ENCODE data around the gene WFDC1.

DNA sequence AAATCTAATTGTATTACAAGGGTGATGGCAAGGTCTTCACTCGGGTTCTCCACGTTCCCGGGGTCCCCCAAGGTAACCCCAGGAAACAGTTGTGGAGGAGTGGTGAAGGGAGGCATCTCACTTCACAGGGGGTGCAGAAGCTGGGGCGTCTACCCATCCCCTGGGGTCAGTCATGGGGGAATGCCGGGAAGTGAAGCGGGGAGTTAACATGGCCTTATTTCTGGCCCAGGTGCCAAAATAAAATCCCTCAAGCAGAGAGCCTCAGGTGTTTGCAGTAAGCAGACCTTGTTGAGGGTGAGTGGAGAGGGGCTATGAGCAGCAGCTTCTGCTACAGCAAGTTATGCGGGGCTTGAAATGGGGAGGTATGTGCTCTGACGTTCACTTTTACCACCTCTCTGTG, 64.6 kb downstream of the WFDC1 start:
- TF ChIP-seq EZH2phosphoT487 (IDR thresholded peaks at IDR 0.05; ENCODE audit: borderline replicate concordance, low read depth) (no peak), FOXJ3 (CRISPR knock-in tag; IDR thresholded peaks at IDR 0.05) (no peak), RFX5 (IDR thresholded peaks at IDR 0.05; ENCODE audit: low read length) (no peak), GABPA (IDR thresholded peaks at IDR 0.05; ENCODE audit: low read depth) (no peak), CTCF (IDR thresholded peaks at IDR 0.05) (no peak), YY1 (IDR thresholded peaks at IDR 0.05; ENCODE audit: low read depth) (no peak), MEF2A (IDR thresholded peaks at IDR 0.05; ENCODE audit: borderline replicate concordance, low read depth) (no peak), TAF1 (IDR thresholded peaks at IDR 0.05; ENCODE audit: borderline replicate concordance, low read depth, low read length) (no peak), SMC3 (IDR thresholded peaks at IDR 0.05; ENCODE audit: low read depth, low read length) (no peak), NFIC (IDR thresholded peaks at IDR 0.05; ENCODE audit: borderline replicate concordance) (no peak), JUND (IDR thresholded peaks at IDR 0.05) (no peak)
